Esophagus squamous epithelium (tissue), 5 donors: ENCODE measurements around the gene MTFMT. TPM values are rescaled to one million over a fixed set of nuclear protein-coding genes. Genes with fewer than 3 reads are reported as not detected.
A peak's percentile ranks its signal among the peaks of the same experiment; 100 is the strongest.
"Not testable (repeated sequence)": the region's sequence is repeated elsewhere in the genome, so short reads cannot be mapped to it uniquely, and the experiment has no call there.

ENCODE experiments used
- DNase-seq: peaks from one replicate; lab custom pipeline; 2025; lab: John Stamatoyannopoulos, UW
- H3K27ac ChIP-seq, 4 donors: fragments of 200-600 bp; sonication (generic); one replicate each; pipeline ENCODE4 v1.5.1; 2016 to 2019; ENCODE audit warnings: mild to moderate bottlenecking in 1 of 4
- H3K27me3 ChIP-seq, 4 donors: fragments of 200-600 bp; sonication (generic); 1 replicate in 3 of 4; 2 replicates in 1 of 4; pipeline versions ENCODE4 v1.5.1 to v1.6.0; 2017 to 2021; ENCODE audit warnings: antibody characterized with exemption in 1 of 4
- H3K36me3 ChIP-seq, 3 donors: fragments of 200-600 bp; sonication (generic); one replicate each; pipeline ENCODE4 v1.5.1; 2016 to 2019
- H3K4me1 ChIP-seq, 3 donors: fragments of 200-600 bp; sonication (generic); one replicate each; pipeline ENCODE4 v1.5.1; 2017 to 2019
- H3K4me3 ChIP-seq, 4 donors: fragments of 200-600 bp; sonication (generic); 1 replicate in 3 of 4; 2 replicates in 1 of 4; pipeline ENCODE4 v1.5.1; 2016 to 2019; ENCODE audit warnings: mild to moderate bottlenecking in 2 of 4, moderate library complexity in 1 of 4
- H3K9me3 ChIP-seq, 3 donors: fragments of 200-600 bp; sonication (generic); one replicate each; pipeline ENCODE4 v1.5.1; 2016 to 2019
- CTCF ChIP-seq, 6 experiments: fragments of 450-650 bp in 4 of 6; fragments of 200-600 bp in 2 of 6; sonication (generic) in 2 of 6; IDR thresholded peaks; one replicate each; pipeline ENCODE4 v1.5.1; 2016 to 2019; ENCODE audit warnings: antibody characterized with exemption in 6 of 6, mild to moderate bottlenecking in 4 of 6, moderate library complexity in 4 of 6
- POLR2A ChIP-seq, 4 donors: fragments of 450-650 bp; IDR thresholded peaks; one replicate each; pipeline ENCODE4 v1.6.1; 2017; ENCODE audit warnings: antibody characterized with exemption in 4 of 4, mild to moderate bottlenecking in 4 of 4, moderate library complexity in 3 of 4
- WGBS, 2 donors: methylation state at CpG; one replicate each; pipeline ENCODE4 v1.1.5; 2018; 5-methylcytosine and 5-hydroxymethylcytosine counted together
- intact Hi-C: fragments of 100-400 bp; cut with DNase I; formaldehyde crosslinking; loops from one replicate; pipeline ENCODE4 v1.15.0; 2022
- total RNA-seq, 4 donors: library from RNA; depleted of rRNA; stranded (reverse); fragments of >200 nt; gene quantifications; one replicate each; pipeline ENCODE4 v1.1.0, GENCODE V29; 2016
- donor health status: DM: yes; HTN: yes; CAD: no.

Gene MTFMT
- total RNA-seq, 4 donors from 2014 or later = 12.8 to 21.0 (median 17.8) TPM

- no peak for DNase-seq
- 88 to 100% methylated on average over 3 to 5 of the region's 7 CpGs for WGBS, 2 donors
- Histone ChIP-seq H3K27ac (peak within 1 kb of the TSS in 2 of 4 donors; percentile 28 to 46), H3K4me3 (no peak within 1 kb of the TSS), H3K9me3 (no peaks in the 10 kb centered on the region), H3K4me1 (peaks cover 4 to 40% (median 20%) of the 10 kb centered on the region in 3 donors), H3K36me3 (no peaks in the 10 kb centered on the region), H3K27me3 (no peaks in the 10 kb centered on the region)
- intact Hi-C loops = no loop called here
- TF ChIP-seq CTCF (IDR thresholded peaks at IDR 0.05) = no peak
- no peak for TF ChIP-seq POLR2A (IDR thresholded peaks at IDR 0.05)
Measured at GRCh38 chr15:65044724-65045481, 15.5 kb upstream of the MTFMT start, which contains the start of gene SLC51B. Gene SLC51B, plus strand, starts transcription at chr15:65045387. Its CDS starts 4,618 bp downstream, at chr15:65050005.

GRCh38 chr15:65044218-65044617, 14.8 kb upstream of the MTFMT start:
- H3K36me3 ChIP-seq, H3K27me3 ChIP-seq, H3K4me3 ChIP-seq, H3K9me3 ChIP-seq, intact Hi-C loops, DNase-seq: not testable (repeated sequence)
- Histone ChIP-seq H3K27ac (peak overlapping the region in 1 of 4 donors; percentile 46), H3K4me1 (peaks cover 0 to 33% (median 15%) of the 10 kb centered on the region in 3 donors)
- 30 to 43% methylated on average over 5 of the region's 5 CpGs for WGBS, 2 donors

- Histone ChIP-seq H3K4me1 (peaks cover 0 to 30% (median 15%) of the 10 kb centered on the region in 3 donors), H3K36me3 (no peaks in the 10 kb centered on the region), H3K27me3 (no peaks in the 10 kb centered on the region), H3K9me3 (no peaks in the 10 kb centered on the region), H3K4me3 (no peak overlapping the region), H3K27ac (peak overlapping the region in 1 of 4 donors; percentile 55)
- 49 to 59% methylated on average over 4 of the region's 4 CpGs for WGBS, 2 donors
- no peak for DNase-seq
- TF ChIP-seq POLR2A (IDR thresholded peaks at IDR 0.05) (no peak), CTCF (IDR thresholded peaks at IDR 0.05) (no peak)
- intact Hi-C loops = no loop called here
Measured at GRCh38 chr15:65042776-65043327, 13.4 kb upstream of the MTFMT start.

DNA sequence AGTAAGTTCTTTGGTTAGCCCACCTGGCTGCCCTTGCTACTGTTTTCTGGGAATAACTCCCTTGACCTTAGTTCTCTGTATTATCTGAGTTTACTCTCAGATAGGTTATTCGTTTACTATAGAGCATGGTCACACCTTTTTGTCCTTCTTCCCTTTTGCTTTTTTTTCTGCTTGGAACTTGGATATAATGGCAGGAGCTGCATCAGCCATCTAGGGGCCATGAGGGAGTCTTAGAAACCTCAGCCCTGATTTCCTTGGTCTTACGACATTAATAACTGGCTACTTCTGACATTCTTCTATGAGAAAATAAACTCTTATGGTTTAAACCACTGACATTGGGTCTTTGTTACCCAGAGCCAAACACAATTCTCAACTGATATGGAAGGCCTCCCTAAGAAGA, 12.3 kb upstream of the MTFMT start:
- peaks cover 0 to 30% (median 15%) of the 10 kb centered on the region in 3 donors for H3K4me1 ChIP-seq
- WGBS, 2 donors = 92 to 100% methylated on average over 2 of the region's 2 CpGs
- H3K36me3 ChIP-seq = no peaks in the 10 kb centered on the region
- no peak for DNase-seq
- H3K27me3 ChIP-seq = no peaks in the 10 kb centered on the region
- no peak for TF ChIP-seq POLR2A (IDR thresholded peaks at IDR 0.05)
- TF ChIP-seq CTCF (IDR thresholded peaks at IDR 0.05) = no peak
- H3K9me3 ChIP-seq = no peaks in the 10 kb centered on the region
- intact Hi-C loops = no loop called here
- no peak overlapping the region for H3K4me3 ChIP-seq
- H3K27ac ChIP-seq = no peak overlapping the region

- Histone ChIP-seq H3K27ac (no peak overlapping the region), H3K4me3 (no peak overlapping the region), H3K36me3 (no peaks in the 10 kb centered on the region), H3K27me3 (no peaks in the 10 kb centered on the region), H3K9me3 (no peaks in the 10 kb centered on the region), H3K4me1 (peaks cover 0 to 28% (median 15%) of the 10 kb centered on the region in 3 donors)
- WGBS, 2 donors = 37 to 61% methylated on average over 5 to 6 of the region's 6 CpGs
- intact Hi-C loops = no loop called here
- no peak for DNase-seq
- TF ChIP-seq POLR2A (IDR thresholded peaks at IDR 0.05) (no peak), CTCF (IDR thresholded peaks at IDR 0.05) (no peak)
Measured at GRCh38 chr15:65040461-65040860, 11.0 kb upstream of the MTFMT start.
